ENCODE data around the gene ARSD. TPM values are rescaled to one million over a fixed set of nuclear protein-coding genes. Genes with fewer than 3 reads are reported as not detected.

The ARSD gene
- total RNA-seq, 1 experiment from 2014 or later: 8.0 TPM

- Histone ChIP-seq H3K4me3 (replicated peaks in 1 of 2; ENCODE audit: low read depth in 1 of 2, low read length in 2 of 2) (no peak overlapping the region), H3K9me3 (ENCODE audit: control insufficient read depth in 1 of 2, insufficient read depth in 1 of 2, low read depth in 1 of 2, low read length in 2 of 2) (no peaks in the 10 kb centered on the region), H3K27me3 (ENCODE audit: insufficient read depth, low read length) (no peaks in the 10 kb centered on the region), H3K79me2 (ENCODE audit: insufficient read depth, low read length) (no peaks in the 10 kb centered on the region), H3K4me1 (ENCODE audit: control insufficient read depth in 1 of 2, insufficient read depth in 2 of 2, low read length in 2 of 2) (no peaks in the 10 kb centered on the region), H3K27ac (ENCODE audit: low read depth, low read length) (no peak overlapping the region), H2AFZ (ENCODE audit: low read depth, low read length, poor library complexity, severe bottlenecking) (no peak overlapping the region), H3K9ac (ENCODE audit: low read length) (no peak overlapping the region), H3K36me3 (ENCODE audit: control insufficient read depth in 1 of 2, insufficient read depth in 2 of 2, low read length in 2 of 2) (no peaks in the 10 kb centered on the region), H3K4me2 (ENCODE audit: low read length) (no peak overlapping the region), H3K9me2 (ENCODE audit: insufficient read depth) (no peaks in the 10 kb centered on the region), H4K20me1 (ENCODE audit: insufficient read depth) (no peaks in the 10 kb centered on the region)
- DNase-seq (ENCODE audit: low read depth, low spot score): no peak
- BruUV-seq (replicated peaks): no TSS peak
- TF ChIP-seq JUND (IDR thresholded peaks at IDR 0.05): no peak
- TF ChIP-seq, protein P1, sequence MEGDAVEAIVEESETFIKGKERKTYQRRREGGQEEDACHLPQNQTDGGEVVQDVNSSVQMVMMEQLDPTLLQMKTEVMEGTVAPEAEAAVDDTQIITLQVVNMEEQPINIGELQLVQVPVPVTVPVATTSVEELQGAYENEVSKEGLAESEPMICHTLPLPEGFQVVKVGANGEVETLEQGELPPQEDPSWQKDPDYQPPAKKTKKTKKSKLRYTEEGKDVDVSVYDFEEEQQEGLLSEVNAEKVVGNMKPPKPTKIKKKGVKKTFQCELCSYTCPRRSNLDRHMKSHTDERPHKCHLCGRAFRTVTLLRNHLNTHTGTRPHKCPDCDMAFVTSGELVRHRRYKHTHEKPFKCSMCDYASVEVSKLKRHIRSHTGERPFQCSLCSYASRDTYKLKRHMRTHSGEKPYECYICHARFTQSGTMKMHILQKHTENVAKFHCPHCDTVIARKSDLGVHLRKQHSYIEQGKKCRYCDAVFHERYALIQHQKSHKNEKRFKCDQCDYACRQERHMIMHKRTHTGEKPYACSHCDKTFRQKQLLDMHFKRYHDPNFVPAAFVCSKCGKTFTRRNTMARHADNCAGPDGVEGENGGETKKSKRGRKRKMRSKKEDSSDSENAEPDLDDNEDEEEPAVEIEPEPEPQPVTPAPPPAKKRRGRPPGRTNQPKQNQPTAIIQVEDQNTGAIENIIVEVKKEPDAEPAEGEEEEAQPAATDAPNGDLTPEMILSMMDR (IDR thresholded peaks at IDR 0.05 in 2 of 3, conservative IDR thresholded peaks at IDR 0.05 in 1 of 3; ENCODE audit: borderline replicate concordance in 1 of 3, insufficient read depth in 1 of 3, low read depth in 2 of 3, low read length in 2 of 3): no peak
- no peak for TF ChIP-seq REST (IDR thresholded peaks at IDR 0.05; ENCODE audit: low read depth)
- TF ChIP-seq EZH2 (IDR thresholded peaks at IDR 0.05): no peak
- no peak for TF ChIP-seq ELF1 (IDR thresholded peaks at IDR 0.05; ENCODE audit: borderline replicate concordance, low read depth)
- no peak for TF ChIP-seq TCF7L2 (IDR thresholded peaks at IDR 0.05; ENCODE audit: borderline replicate concordance, extremely low read depth, insufficient read depth, insufficient read length)
- TF ChIP-seq, protein P2, sequence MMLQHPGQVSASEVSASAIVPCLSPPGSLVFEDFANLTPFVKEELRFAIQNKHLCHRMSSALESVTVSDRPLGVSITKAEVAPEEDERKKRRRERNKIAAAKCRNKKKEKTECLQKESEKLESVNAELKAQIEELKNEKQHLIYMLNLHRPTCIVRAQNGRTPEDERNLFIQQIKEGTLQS (IDR thresholded peaks at IDR 0.05): no peak
- no peak for TF ChIP-seq ZNF274 (IDR thresholded peaks at IDR 0.05; ENCODE audit: low read depth, low read length)
- TF ChIP-seq POLR2AphosphoS5 (IDR thresholded peaks at IDR 0.05; ENCODE audit: low read depth, low read length): no peak
- TF ChIP-seq FOSL1 (IDR thresholded peaks at IDR 0.05; ENCODE audit: low read depth): no peak
- no peak for TF ChIP-seq POLR2A (IDR thresholded peaks at IDR 0.05; ENCODE audit: borderline replicate concordance, extremely low read depth, insufficient read depth, insufficient read length)
- TF ChIP-seq SIN3A (IDR thresholded peaks at IDR 0.05; ENCODE audit: low read depth): no peak
- TF ChIP-seq EZH2phosphoT487 (IDR thresholded peaks at IDR 0.05; ENCODE audit: borderline replicate concordance): no peak
- no peak for TF ChIP-seq RAD21 (IDR thresholded peaks at IDR 0.05; ENCODE audit: low read depth)
- TF ChIP-seq EGR1 (IDR thresholded peaks at IDR 0.05; ENCODE audit: low read depth): no peak
- TF ChIP-seq SP1 (IDR thresholded peaks at IDR 0.05; ENCODE audit: low read depth): no peak
- no peak for TF ChIP-seq SRF (IDR thresholded peaks at IDR 0.05; ENCODE audit: low read depth)
- TF ChIP-seq, protein P3, sequence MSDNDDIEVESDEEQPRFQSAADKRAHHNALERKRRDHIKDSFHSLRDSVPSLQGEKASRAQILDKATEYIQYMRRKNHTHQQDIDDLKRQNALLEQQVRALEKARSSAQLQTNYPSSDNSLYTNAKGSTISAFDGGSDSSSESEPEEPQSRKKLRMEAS (IDR thresholded peaks at IDR 0.05): no peak
- TF ChIP-seq CBX3 (IDR thresholded peaks at IDR 0.05; ENCODE audit: low read depth): no peak
- no peak for TF ChIP-seq ZFX (IDR thresholded peaks at IDR 0.05)
- RAD21 ChIA-PET (ENCODE audit: low non-redundant PET in 1 of 2, low total read pairs in 2 of 2, uncharacterized antibody in 2 of 2, unreplicated experiment in 2 of 2): no interaction called here
- intact Hi-C loops (cut with micrococcal nuclease): no loop called here
- no peak for ATAC-seq
- POLR2A ChIA-PET: no interaction called here
- CTCF ChIA-PET: no interaction called here
Measured at GRCh38 chrX:2859197-2859797, 69.8 kb downstream of the ARSD start.

All from HCT116 (cell line).